Skeletal muscle satellite cell (primary cell): Measurements from ENCODE around the gene NKD1.
"Not testable (repeated sequence)": the region's sequence is repeated elsewhere in the genome, so short reads cannot be mapped to it uniquely, and the experiment has no call there.

Source experiments
- H3K27me3 ChIP-seq: 2 replicates; pipeline ENCODE4 v1.7.0; 2013; ENCODE audit warnings: low read length; ENCODE audit not compliant: control insufficient read depth, insufficient read depth
- H3K36me3 ChIP-seq: 2 replicates; pipeline ENCODE4 v1.7.0; 2013; ENCODE audit warnings: mild to moderate bottlenecking, control low read depth, low read length; ENCODE audit not compliant: insufficient read depth
- H3K4me1 ChIP-seq: 2 replicates; pipeline ENCODE4 v1.7.0; 2013; ENCODE audit warnings: low read length; ENCODE audit not compliant: control insufficient read depth, insufficient read depth
- H3K4me2 ChIP-seq: 2 replicates; pipeline ENCODE4 v1.7.0; 2013; ENCODE audit warnings: mild to moderate bottlenecking, low read length
- H3K4me3 ChIP-seq: 2 replicates; pipeline ENCODE4 v1.7.0; 2013; ENCODE audit warnings: low read length
- H3K9ac ChIP-seq: 2 replicates; pipeline ENCODE4 v1.7.0; 2013; ENCODE audit warnings: mild to moderate bottlenecking, low read depth, low read length, moderate library complexity
- H3K9me3 ChIP-seq: replicated peaks from 2 replicates; pipeline ENCODE4 v1.7.0; 2013; ENCODE audit warnings: mild to moderate bottlenecking, control low read depth, low read length

The NKD1 gene

GRCh38 chr16:50533317-50533716, 14.9 kb upstream of the NKD1 start:
- H3K36me3 ChIP-seq, result no peaks in the 10 kb centered on the region
- no peak overlapping the region for H3K9ac ChIP-seq
- no peaks in the 10 kb centered on the region for H3K4me1 ChIP-seq
- no peaks in the 10 kb centered on the region for H3K9me3 ChIP-seq
- no peak overlapping the region for H3K4me3 ChIP-seq
- no peaks in the 10 kb centered on the region for H3K27me3 ChIP-seq
- no peak overlapping the region for H3K4me2 ChIP-seq

DNA sequence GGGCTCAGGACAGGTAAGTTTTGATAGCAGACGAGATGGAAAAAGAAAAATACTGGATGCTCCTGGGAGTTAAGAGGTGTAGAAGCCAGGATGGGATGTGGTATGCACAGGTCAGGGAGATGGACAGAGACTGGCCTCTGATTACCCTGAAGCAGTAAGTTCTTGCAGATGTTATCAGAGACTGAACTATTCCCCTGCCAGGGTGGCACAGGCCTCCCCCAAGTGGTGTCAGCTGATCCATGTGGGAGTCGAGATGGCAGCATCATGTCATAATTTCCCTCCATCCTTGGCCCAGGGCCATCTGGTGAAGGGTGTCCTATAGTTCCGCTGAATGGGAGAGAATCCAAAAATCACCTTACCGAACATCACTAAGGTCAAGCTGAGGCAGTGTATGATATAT, 14.1 kb upstream of the NKD1 start:
- H3K4me2 ChIP-seq, result no peak overlapping the region
- H3K9me3 ChIP-seq, result no peaks in the 10 kb centered on the region
- H3K4me3 ChIP-seq, result no peak overlapping the region
- H3K4me1 ChIP-seq, result no peaks in the 10 kb centered on the region
- no peaks in the 10 kb centered on the region for H3K36me3 ChIP-seq
- peaks cover 3% of the 10 kb centered on the region for H3K27me3 ChIP-seq
- H3K9ac ChIP-seq, result no peak overlapping the region

- Histone ChIP-seq H3K27me3 (peaks cover 3% of the 10 kb centered on the region), H3K9me3 (no peaks in the 10 kb centered on the region), H3K36me3 (no peaks in the 10 kb centered on the region), H3K9ac (no peak overlapping the region), H3K4me3 (no peak overlapping the region), H3K4me1 (no peaks in the 10 kb centered on the region), H3K4me2 (no peak overlapping the region)
These were observed 13.6 kb upstream of the NKD1 start for GRCh38 chr16:50534556-50534955.

- Histone ChIP-seq H3K9me3 (no peaks in the 10 kb centered on the region), H3K9ac (no peak overlapping the region), H3K4me3 (no peak overlapping the region), H3K27me3 (peaks cover 3% of the 10 kb centered on the region), H3K4me2 (no peak overlapping the region), H3K4me1 (no peaks in the 10 kb centered on the region), H3K36me3 (no peaks in the 10 kb centered on the region)
These were observed 13.2 kb upstream of the NKD1 start for GRCh38 chr16:50534958-50535357.

GRCh38 chr16:50535506-50536257, 12.5 kb upstream of the NKD1 start:
- Histone ChIP-seq H3K9ac (no peak overlapping the region), H3K27me3 (peaks cover 3% of the 10 kb centered on the region), H3K9me3 (no peaks in the 10 kb centered on the region), H3K36me3 (no peaks in the 10 kb centered on the region), H3K4me3 (no peak overlapping the region), H3K4me2 (no peak overlapping the region), H3K4me1 (no peaks in the 10 kb centered on the region)

GRCh38 chr16:50536258-50536645, 11.9 kb upstream of the NKD1 start:
- not testable (repeated sequence) for H3K36me3 ChIP-seq

DNA sequence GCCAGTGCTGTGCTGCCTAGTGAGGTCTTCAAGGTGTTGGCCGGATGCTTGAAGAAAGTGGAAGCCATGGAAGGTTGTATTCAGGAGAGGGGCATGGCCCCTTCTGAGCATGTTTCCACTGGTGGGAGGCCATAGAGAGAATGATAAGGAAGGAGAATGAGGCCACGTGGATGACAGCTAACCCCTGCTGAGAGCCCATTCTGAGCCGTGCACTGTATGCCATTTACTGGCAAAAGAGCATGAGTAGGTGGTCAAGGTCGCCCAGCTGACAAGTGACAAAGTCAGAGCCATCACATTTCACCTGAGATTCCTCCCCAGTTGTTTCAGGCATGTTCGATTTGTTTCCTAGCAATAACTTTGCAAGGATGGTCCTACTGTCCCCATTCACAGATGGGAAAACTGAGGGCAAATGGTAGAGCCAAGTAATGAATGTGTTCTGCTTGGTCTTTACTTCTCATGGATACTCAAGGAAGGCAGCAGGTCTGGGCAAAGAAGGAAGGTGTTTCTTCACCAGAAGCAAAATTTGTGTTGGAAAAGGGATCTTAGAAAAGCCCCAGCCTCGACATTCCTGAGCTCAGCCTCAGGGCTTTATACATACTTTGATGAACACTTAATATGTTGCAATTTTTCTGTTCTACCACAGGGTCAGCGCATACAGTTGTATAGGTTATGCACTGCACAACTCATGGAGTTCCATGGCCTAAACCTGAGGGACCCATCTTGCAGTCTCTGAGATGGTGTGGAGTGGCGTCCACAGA, 10.5 kb upstream of the NKD1 start:
- Histone ChIP-seq H3K36me3 (no peaks in the 10 kb centered on the region), H3K9me3 (no peaks in the 10 kb centered on the region), H3K9ac (no peak overlapping the region), H3K4me3 (no peak overlapping the region), H3K4me2 (no peak overlapping the region), H3K27me3 (peaks cover 3% of the 10 kb centered on the region), H3K4me1 (no peaks in the 10 kb centered on the region)

More at GRCh38 chr16:50536258-50536645, 11.9 kb upstream of the NKD1 start:
- H3K4me3 ChIP-seq, H3K9me3 ChIP-seq, H3K9ac ChIP-seq, H3K4me1 ChIP-seq, H3K27me3 ChIP-seq, H3K4me2 ChIP-seq: not testable (repeated sequence)

GRCh38 chr16:50538411-50539052, 9.7 kb upstream of the NKD1 start:
- Histone ChIP-seq H3K36me3 (no peaks in the 10 kb centered on the region), H3K4me1 (no peaks in the 10 kb centered on the region), H3K27me3 (peaks cover 7% of the 10 kb centered on the region), H3K9me3 (no peaks in the 10 kb centered on the region), H3K4me2 (no peak overlapping the region), H3K4me3 (no peak overlapping the region), H3K9ac (no peak overlapping the region)

DNA sequence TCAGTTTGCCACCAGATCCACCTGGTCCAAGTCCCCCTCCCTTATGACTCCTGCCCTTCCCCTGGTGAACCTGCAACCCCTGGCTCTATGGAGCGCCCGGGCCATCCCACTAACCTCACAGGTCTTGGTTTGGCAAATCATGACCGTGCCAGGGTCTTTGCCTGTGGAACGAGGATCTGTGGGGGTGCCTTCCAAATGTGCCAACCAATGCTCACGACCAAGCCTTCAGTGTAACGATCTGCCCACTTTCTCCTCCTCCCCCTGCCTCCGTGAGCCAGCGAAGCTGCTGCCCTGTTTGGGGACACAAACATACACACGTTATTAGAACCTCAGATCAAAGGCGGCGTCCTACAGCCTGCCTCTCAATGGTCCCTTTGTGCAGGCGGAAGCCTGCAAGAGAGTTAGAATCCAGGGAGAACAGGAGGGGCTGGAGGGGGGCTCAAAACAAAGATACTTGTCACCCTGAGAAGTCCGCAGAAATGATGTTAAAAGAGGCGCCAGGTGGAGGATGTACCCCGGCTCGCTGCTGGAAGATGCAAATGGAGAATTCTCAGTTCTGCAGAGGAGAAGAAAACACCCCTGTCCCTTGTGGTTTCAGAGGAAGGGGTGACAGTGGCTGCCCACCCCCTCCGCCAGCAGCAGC, 9.0 kb upstream of the NKD1 start:
- Histone ChIP-seq H3K4me2 (no peak overlapping the region), H3K27me3 (peaks cover 13% of the 10 kb centered on the region), H3K4me3 (no peak overlapping the region), H3K9ac (no peak overlapping the region), H3K4me1 (no peaks in the 10 kb centered on the region), H3K36me3 (no peaks in the 10 kb centered on the region), H3K9me3 (no peaks in the 10 kb centered on the region)

DNA sequence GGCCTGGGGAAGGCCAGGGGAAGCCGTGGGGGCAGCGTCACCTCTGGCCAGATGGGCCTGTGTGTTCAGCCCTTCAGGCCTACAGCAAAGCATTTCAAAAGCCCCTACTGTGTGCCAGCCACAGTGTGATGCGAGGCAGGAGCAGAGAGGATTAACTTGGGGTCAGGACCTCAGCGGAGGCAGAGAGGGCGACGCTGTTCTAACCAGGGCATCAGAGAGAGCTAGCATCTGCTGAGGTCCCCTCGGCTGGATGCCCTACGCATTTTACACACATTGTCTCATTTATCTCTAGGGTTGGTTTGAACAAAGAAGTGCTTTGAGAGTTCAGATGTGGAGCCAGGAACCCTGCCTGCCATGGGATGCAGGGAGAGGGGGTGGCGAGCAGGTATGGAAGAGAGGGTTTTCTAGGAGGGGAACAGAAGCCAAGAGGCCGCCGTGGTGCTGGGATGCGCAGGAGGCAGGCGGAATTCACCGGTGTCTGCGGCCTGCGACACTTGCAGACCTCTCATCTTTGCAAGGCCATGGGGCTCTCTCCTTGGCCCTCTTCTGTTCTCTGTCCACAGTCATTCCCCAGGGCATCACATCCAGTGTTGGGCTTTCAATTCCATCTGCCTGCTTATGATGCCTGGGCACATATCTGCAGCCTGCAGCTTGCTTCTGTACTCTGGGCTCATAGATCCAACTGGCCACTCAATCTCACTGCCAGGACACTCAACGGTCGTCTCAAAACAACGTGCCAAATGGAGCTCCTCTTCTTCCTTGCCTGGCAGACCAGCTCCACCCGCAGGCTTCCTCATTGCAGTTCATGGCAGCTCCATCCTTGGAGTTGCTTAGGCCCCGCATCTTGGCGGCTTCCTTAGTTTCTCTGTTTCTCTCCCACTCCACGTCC, 8.1 kb upstream of the NKD1 start:
- no peaks in the 10 kb centered on the region for H3K36me3 ChIP-seq
- H3K4me2 ChIP-seq, result no peak overlapping the region
- H3K27me3 ChIP-seq, result peaks cover 20% of the 10 kb centered on the region
- no peak overlapping the region for H3K9ac ChIP-seq
- no peak overlapping the region for H3K4me3 ChIP-seq
- no peaks in the 10 kb centered on the region for H3K4me1 ChIP-seq
- H3K9me3 ChIP-seq, result no peaks in the 10 kb centered on the region

GRCh38 chr16:50540711-50541007, 7.5 kb upstream of the NKD1 start:
- H3K36me3 ChIP-seq, result no peaks in the 10 kb centered on the region
- no peak overlapping the region for H3K4me3 ChIP-seq
- peaks cover 26% of the 10 kb centered on the region for H3K27me3 ChIP-seq
- no peaks in the 10 kb centered on the region for H3K9me3 ChIP-seq
- H3K4me1 ChIP-seq, result no peaks in the 10 kb centered on the region
- no peak overlapping the region for H3K9ac ChIP-seq
- no peak overlapping the region for H3K4me2 ChIP-seq
